Aorta (tissue), 5 donors: ENCODE measurements around the gene TCL1B. TPM values are rescaled to one million over a fixed set of nuclear protein-coding genes. Genes with fewer than 3 reads are reported as not detected.
"Not testable (repeated sequence)": the region's sequence is repeated elsewhere in the genome, so short reads cannot be mapped to it uniquely, and the experiment has no call there.

Experiments
- ATAC-seq: fragments of 200-7000 bp; cut with Tn5 transposase; one replicate; pipeline ENCODE4 v1.9.1; 2022; ENCODE audit warnings: moderate library complexity; ENCODE audit not compliant: low FRiP score
- DNase-seq, 2 donors: peaks; one replicate each; pipeline ENCODE4 v3.0.0-alpha.2; 2020
- H3K27ac ChIP-seq, 2 donors: one replicate each; pipeline ENCODE4 v1.5.1; 2013; ENCODE audit warnings: low read length in 2 of 2, mild to moderate bottlenecking in 2 of 2, moderate library complexity in 2 of 2, control low read depth in 1 of 2, inconsistent platforms in 1 of 2, low read depth in 1 of 2
- H3K27me3 ChIP-seq, 2 donors: one replicate each; pipeline ENCODE4 v1.6.1; 2013; ENCODE audit warnings: control low read depth in 1 of 2, low read length in 1 of 2, mild to moderate bottlenecking in 1 of 2, moderate library complexity in 1 of 2; ENCODE audit not compliant: insufficient read depth in 2 of 2, control insufficient read depth in 1 of 2
- H3K36me3 ChIP-seq, 2 donors: one replicate each; pipeline ENCODE4 v1.6.1; 2013; ENCODE audit warnings: control low read depth in 1 of 2, low read length in 1 of 2, mild to moderate bottlenecking in 1 of 2; ENCODE audit not compliant: insufficient read depth in 2 of 2, control insufficient read depth in 1 of 2
- H3K4me1 ChIP-seq, 2 donors: one replicate each; pipeline ENCODE4 v1.6.1; 2013; ENCODE audit warnings: low read length in 2 of 2, control low read depth in 1 of 2, mild to moderate bottlenecking in 1 of 2, moderate library complexity in 1 of 2; ENCODE audit not compliant: insufficient read depth in 2 of 2, control insufficient read depth in 1 of 2
- H3K4me3 ChIP-seq, 2 donors: one replicate each; pipeline ENCODE4 v1.5.1; 2013; ENCODE audit warnings: low read length in 2 of 2, control low read depth in 1 of 2, mild to moderate bottlenecking in 1 of 2
- H3K9me3 ChIP-seq: one replicate; pipeline ENCODE4 v1.6.1; 2013; ENCODE audit warnings: mild to moderate bottlenecking, low read length; ENCODE audit not compliant: control insufficient read depth
- WGBS, 2 donors: extraction: QIAGEN DNeasy Blood & Tissue Kit; methylation state at CpG; one replicate each; pipeline ENCODE4 v1.1.7; 2013; 5-methylcytosine and 5-hydroxymethylcytosine counted together
- intact Hi-C, 2 donors: fragments of 100-400 bp; cut with DNase I; formaldehyde crosslinking; loops; one replicate each; pipeline versions ENCODE4 v1.14.2 to v1.15.0; 2022
- polyA plus RNA-seq, 2 donors: library from polyadenylated mRNA; stranded (reverse); fragments of 200-250 nt; gene quantifications; one replicate each; pipeline ENCODE4 v1.2.3, GENCODE V29; 2013
- total RNA-seq, 2 donors: library from RNA; stranded (reverse); fragmentation: NEBNext Ultra II Directional; extraction: Animal tissue kit (Norgen Biotek cat#: 25700); gene quantifications; one replicate each; pipeline ENCODE4 v1.2.1, GENCODE V29; 2021
- donor health status: healthy with polysubstance abuse.
- donor health status: Bipolar disorder and iron deficiency.
- donor health status: DM: no; HTN: no; CAD: no.
- donor health status: DM: no; HTN: no; CAD: no.
- donor health status: DM: yes; HTN: yes; CAD: no.

Gene TCL1B
- total and polyA plus RNA-seq, 4 donors = not detected

GRCh38 chr14:95664066-95664465 is 22.2 kb upstream of the TCL1B start:
- no peaks in the 10 kb centered on the region for H3K27me3 ChIP-seq
- no peak for DNase-seq
- intact Hi-C loops = no loop called here
- H3K27ac ChIP-seq = no peak overlapping the region
- H3K4me3 ChIP-seq = no peak overlapping the region
- H3K9me3 ChIP-seq = no peaks in the 10 kb centered on the region
- no peaks in the 10 kb centered on the region for H3K4me1 ChIP-seq
- H3K36me3 ChIP-seq = no peaks in the 10 kb centered on the region
- ATAC-seq = no peak
- WGBS, 2 donors = 84 to 91% methylated on average over 3 of the region's 3 CpGs

DNA sequence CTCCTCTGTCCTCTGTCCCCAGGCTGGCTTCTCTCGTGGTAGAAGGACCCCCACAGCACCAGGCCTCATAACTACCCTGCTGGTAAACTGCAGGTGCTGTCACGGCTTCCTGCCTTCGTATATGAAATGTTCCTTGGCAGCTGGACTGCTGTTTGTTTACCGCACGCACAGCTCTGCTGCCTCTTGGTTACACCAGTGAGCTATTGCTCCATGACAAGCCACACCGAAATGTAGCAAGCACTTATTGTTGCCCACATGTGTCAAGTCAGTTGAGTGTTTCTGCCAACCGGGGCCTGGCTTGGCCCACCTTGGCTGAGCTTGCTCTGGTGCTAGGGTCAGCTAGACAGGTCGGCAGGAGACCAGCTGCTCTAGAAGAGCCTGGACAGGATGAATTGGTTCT is 21.7 kb upstream of the TCL1B start:
- DNase-seq = no peak

DNA sequence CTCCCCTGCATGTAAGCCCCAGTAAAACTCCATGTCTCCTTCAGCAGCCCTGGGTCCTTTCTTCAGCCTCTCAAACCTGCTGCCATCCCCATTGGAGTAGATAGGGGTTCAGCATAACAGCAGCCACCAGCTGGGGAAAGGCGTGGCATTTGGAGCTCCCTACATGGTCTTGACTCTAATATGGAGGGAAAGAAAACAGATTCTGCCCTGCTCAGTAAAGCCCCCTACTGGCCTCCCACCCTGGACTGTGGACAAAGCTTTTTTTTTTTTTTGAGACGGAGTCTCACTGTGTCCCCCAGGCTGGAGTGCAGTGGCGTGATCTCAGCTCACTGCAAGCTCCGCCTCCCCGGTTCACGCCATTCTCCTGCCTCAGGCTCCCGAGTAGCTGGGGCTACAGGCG is 20.7 kb upstream of the TCL1B start:
- not testable (repeated sequence) for H3K27me3 ChIP-seq
- WGBS, 2 donors = 66 to 70% methylated on average over 8 of the region's 8 CpGs

More for the DNA sequence above, 21.7 kb upstream of the TCL1B start:
- WGBS, 2 donors = 82 to 86% methylated on average over 8 of the region's 8 CpGs
- Histone ChIP-seq H3K4me1 (no peaks in the 10 kb centered on the region), H3K27ac (no peak overlapping the region), H3K27me3 (no peaks in the 10 kb centered on the region), H3K36me3 (no peaks in the 10 kb centered on the region), H3K4me3 (no peak overlapping the region), H3K9me3 (no peaks in the 10 kb centered on the region)
- no peak for ATAC-seq
- intact Hi-C loops = no loop called here

DNA sequence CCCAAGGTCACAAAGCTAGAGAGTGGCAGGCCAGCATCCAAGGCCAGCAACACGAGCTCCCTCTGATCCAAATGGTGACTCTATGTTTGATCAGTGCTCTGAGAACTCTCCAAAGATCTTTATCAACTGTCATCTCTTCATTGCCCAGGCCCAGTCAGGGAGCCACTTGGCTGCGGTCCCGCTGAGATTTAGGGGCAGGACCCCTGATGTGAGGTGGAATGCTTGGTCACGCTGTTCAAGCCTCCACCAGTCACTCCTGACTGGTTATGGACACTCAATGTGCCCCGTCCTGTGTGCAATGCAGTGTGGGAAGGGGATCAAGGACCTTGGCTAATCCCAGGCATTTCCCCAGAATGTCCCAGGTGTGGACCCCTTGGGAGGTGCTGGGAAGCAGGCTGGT is 19.8 kb upstream of the TCL1B start:
- Histone ChIP-seq H3K36me3 (no peaks in the 10 kb centered on the region), H3K9me3 (no peaks in the 10 kb centered on the region), H3K4me3 (no peak overlapping the region), H3K27ac (no peak overlapping the region), H3K27me3 (no peaks in the 10 kb centered on the region), H3K4me1 (no peaks in the 10 kb centered on the region)
- intact Hi-C loops = no loop called here
- DNase-seq (no peak), ATAC-seq (no peak)
- WGBS, 2 donors = 71 to 75% methylated on average over 5 of the region's 5 CpGs

More for the DNA sequence above, 20.7 kb upstream of the TCL1B start:
- H3K9me3 ChIP-seq, H3K27ac ChIP-seq, H3K36me3 ChIP-seq, H3K4me1 ChIP-seq, ATAC-seq, H3K4me3 ChIP-seq, intact Hi-C loops, DNase-seq: not testable (repeated sequence)

- Histone ChIP-seq H3K36me3 (no peaks in the 10 kb centered on the region), H3K27me3 (no peaks in the 10 kb centered on the region), H3K4me3 (no peak overlapping the region), H3K4me1 (no peaks in the 10 kb centered on the region), H3K27ac (no peak overlapping the region), H3K9me3 (no peaks in the 10 kb centered on the region)
- no peak for ATAC-seq
- WGBS, 2 donors = 21 to 37% methylated on average over 2 to 3 of the region's 3 CpGs
- intact Hi-C loops = no loop called here
- DNase-seq = no peak
These were observed 19.0 kb upstream of the TCL1B start for GRCh38 chr14:95667249-95667693.

- no peak overlapping the region for H3K27ac ChIP-seq
- H3K4me1 ChIP-seq = no peaks in the 10 kb centered on the region
- no peaks in the 10 kb centered on the region for H3K27me3 ChIP-seq
- no peaks in the 10 kb centered on the region for H3K36me3 ChIP-seq
- WGBS, 2 donors = 71 to 75% methylated on average over 10 of the region's 10 CpGs
- no peak for ATAC-seq
- DNase-seq = no peak
- H3K4me3 ChIP-seq = no peak overlapping the region
- no peaks in the 10 kb centered on the region for H3K9me3 ChIP-seq
- intact Hi-C loops = no loop called here
These were observed 17.9 kb upstream of the TCL1B start for GRCh38 chr14:95668235-95668772.

GRCh38 chr14:95674613-95675012 is 11.6 kb upstream of the TCL1B start:
- Histone ChIP-seq H3K4me1 (no peaks in the 10 kb centered on the region), H3K27ac (no peak overlapping the region), H3K9me3 (peaks cover 2% of the 10 kb centered on the region), H3K4me3 (no peak overlapping the region), H3K27me3 (no peaks in the 10 kb centered on the region), H3K36me3 (no peaks in the 10 kb centered on the region)
- WGBS, 2 donors = 81 to 82% methylated on average over 4 of the region's 4 CpGs
- no peak for DNase-seq
- no peak for ATAC-seq
- intact Hi-C loops = no loop called here

DNA sequence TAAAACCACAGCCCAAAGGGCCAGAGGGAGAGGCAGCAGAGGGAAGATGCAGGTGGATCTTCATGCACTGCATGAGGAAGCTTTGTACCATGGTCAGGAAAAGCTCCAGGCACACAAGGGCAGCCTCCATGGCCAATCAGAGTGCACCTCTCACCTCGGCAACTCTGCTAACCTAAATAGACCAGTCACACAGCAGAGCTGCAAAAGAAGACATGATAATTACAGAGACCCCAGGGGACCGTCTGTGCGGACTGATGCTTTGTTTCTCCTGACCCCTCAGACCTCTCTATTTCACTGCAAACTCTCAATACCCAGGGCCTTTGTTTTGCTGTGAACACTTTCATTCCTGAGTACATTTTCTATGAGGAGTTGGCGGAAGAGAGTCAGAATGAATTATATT is 10.7 kb upstream of the TCL1B start:
- H3K4me1 ChIP-seq = no peaks in the 10 kb centered on the region
- WGBS, 2 donors = 50 to 51% methylated on average over 4 of the region's 4 CpGs
- no peak for DNase-seq
- no peak overlapping the region for H3K27ac ChIP-seq
- H3K36me3 ChIP-seq = no peaks in the 10 kb centered on the region
- intact Hi-C loops = no loop called here
- H3K27me3 ChIP-seq = no peaks in the 10 kb centered on the region
- no peak overlapping the region for H3K4me3 ChIP-seq
- peaks cover 2% of the 10 kb centered on the region for H3K9me3 ChIP-seq
- ATAC-seq = no peak

GRCh38 chr14:95677179-95677835 is 8.9 kb upstream of the TCL1B start:
- WGBS, 2 donors = 47 to 49% methylated on average over 4 of the region's 4 CpGs
- ATAC-seq (no peak), DNase-seq (no peak)
- intact Hi-C loops = no loop called here
- Histone ChIP-seq H3K27me3 (no peaks in the 10 kb centered on the region), H3K9me3 (peaks cover 2% of the 10 kb centered on the region), H3K4me1 (no peaks in the 10 kb centered on the region), H3K36me3 (no peaks in the 10 kb centered on the region), H3K27ac (no peak overlapping the region), H3K4me3 (no peak overlapping the region)
